ENCODE measurements around the gene PDE5A.
"Not testable (repeated sequence)": the region's sequence is repeated elsewhere in the genome, so short reads cannot be mapped to it uniquely, and the experiment has no call there.

The PDE5A gene

DNA sequence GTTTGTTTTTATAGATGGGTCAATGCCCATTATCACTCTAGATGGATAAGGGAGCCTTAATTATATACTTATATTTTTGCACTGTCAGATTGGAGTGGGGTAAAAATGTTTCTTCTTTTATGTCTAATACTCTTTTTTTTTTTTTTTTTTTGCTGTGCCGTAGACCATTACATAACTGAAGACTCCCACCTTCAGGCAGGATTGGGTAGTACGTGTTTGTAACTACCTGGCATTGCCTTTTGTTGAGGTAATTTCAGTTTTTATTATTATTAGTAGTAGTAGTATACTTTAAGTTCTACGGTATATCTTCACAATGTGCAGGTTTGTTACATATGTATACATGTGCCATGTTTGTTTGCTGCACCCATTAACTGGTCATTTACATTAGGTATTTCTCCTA, 165.9 kb downstream of the PDE5A start:
- not testable (repeated sequence) for DNase-seq

DNA sequence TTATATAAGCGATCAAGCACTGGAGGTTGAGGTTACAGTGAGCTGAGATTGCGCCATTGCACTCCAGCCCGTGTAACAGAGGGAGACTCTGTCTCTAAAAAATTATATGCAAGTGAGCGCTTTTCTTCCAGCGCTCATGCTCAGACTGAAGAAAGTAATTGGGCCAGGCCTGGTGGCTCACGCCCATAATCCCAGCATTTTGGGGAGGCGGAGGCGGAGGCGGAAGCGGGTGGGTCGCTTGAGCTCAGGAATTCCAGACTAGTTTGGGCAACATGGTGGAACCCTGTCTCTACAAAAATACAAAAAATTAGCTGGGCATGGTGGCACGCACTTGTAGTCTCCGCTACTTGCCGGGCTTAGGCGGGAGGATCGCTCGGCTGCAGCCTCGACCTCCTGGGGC, 172.9 kb downstream of the PDE5A start:
- peak; percentile 33 for DNase-seq

DNA sequence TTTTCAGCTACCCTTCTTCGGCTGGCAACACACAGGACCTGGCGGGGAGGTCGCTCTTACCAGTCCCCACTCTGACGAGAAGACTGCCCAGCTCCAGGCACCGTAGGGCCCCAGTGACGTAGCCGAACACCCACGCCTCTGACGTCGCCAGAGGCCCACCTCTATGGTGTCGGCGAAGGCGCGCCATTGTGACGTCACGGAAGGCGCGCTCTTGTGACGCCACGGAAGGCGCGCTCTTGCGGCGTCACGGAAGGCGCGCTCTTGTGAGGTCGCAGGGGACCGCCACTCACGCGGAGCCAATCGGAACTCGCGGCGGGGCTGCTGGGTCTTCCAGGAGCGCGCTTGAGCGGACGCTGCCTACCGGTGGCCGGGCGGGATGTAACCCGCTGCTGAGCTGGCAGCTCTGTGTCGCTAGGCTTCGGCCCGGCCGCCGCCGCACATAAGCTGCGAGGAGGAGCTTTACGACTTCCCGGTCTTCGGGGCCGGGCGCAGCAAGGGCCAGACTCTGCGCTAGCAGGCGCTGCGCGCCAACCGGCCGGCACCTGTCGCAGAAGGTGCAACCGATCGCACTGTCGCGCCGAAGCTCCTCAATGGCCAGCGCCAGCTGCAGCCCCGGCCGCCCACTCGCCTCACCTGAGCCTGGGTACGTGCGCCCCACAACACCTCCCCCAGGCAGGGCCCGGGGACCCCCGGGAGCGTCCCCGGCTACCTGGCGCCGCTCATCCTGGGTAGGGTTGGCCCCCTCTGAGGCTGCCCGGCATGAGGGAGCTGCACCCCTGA, 173.9 kb downstream of the PDE5A start:
- peak; percentile 97 for DNase-seq

DNA sequence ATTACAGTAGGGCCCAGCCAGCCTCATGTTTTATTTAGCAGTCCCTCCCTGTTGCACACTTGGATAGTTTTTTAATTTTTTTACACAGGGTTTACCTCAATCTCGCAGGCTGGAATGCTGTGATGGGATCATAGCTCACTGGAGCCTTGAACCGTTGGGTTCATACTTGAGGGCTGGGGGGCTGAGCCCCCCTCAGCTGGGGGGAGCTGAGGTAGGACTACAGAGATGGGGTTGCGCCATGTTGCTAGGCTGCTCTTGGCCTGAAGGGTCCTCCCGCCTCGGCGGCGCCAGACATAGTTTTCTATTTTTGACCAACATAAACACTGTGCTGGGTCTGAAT, 174.5 kb downstream of the PDE5A start:
- not testable (repeated sequence) for DNase-seq

DNA sequence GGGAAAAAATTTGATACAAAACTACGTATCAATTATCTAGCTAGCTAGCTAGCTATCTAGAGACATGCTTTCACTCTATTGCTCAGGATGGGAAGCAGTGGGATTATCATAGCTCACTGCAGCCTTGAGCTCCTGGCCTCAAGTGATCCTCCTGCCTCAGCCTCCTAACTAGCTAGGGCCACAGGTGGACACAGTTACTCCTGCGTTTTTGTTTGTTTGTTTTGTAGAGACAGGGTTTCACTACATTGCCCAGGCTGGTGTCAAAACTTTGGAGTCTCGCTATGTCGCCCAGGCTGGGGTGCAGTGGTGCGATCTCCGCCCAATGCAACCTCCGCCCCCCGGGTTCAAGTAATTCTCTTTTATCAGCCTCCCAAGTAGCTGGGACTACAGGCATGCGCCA, 175.3 kb downstream of the PDE5A start:
- not testable (repeated sequence) for DNase-seq

DNA sequence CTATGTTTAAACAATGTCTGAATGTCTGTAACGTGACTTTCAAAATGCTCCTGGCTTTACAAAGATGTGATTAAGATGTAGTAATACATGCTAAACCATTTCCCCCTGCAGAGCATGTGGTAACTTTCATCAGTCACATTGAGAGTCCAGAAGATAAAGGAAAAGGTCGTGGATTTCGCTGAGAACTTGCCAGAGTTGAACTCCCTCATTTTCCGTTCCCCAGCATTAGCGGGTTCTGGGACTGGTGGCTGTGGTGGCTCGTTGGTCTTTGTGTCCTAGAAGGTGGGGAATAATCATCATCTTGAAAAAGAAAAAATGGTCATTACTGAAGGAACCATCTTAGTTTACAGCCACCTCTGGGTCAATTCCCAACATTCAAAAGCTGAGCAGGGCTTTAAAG, 178.8 kb downstream of the PDE5A start:
- not testable (repeated sequence) for DNase-seq

Data from fibroblast of upper back skin (primary cell).